ENCODE results near the gene FAM241B. TPM values are rescaled to one million over a fixed set of nuclear protein-coding genes. Genes with fewer than 3 reads are reported as not detected.

FAM241B gene
- total RNA-seq, 1 experiment from 2014 or later: 24.4 TPM

GRCh38 chr10:69644658-69645295 is 14.7 kb downstream of the FAM241B start:
- H3K27me3 Mint-ChIP-seq (ENCODE audit: low read depth): no peaks in the 10 kb centered on the region; the same call in 1 of the 2 replicates
- no peak overlapping the region for H3K27ac Mint-ChIP-seq
- no peak overlapping the region for H3K4me3 Mint-ChIP-seq
- H3K36me3 Mint-ChIP-seq: 0 out of 2 replicates have a peak, but pooled peaks cover 3% of the 10 kb centered on the region
- TF ChIP-seq, protein P1, sequence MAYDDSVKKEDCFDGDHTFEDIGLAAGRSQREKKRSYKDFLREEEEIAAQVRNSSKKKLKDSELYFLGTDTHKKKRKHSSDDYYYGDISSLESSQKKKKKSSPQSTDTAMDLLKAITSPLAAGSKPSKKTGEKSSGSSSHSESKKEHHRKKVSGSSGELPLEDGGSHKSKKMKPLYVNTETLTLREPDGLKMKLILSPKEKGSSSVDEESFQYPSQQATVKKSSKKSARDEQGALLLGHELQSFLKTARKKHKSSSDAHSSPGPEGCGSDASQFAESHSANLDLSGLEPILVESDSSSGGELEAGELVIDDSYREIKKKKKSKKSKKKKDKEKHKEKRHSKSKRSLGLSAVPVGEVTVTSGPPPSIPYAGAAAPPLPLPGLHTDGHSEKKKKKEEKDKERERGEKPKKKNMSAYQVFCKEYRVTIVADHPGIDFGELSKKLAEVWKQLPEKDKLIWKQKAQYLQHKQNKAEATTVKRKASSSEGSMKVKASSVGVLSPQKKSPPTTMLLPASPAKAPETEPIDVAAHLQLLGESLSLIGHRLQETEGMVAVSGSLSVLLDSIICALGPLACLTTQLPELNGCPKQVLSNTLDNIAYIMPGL (CRISPR knock-in tag; IDR thresholded peaks at IDR 0.05): 0 out of 2 replicates have a peak, but pooled peaks have one; percentile 6
- TF ChIP-seq CTCF (IDR thresholded peaks at IDR 0.05) (peak; percentile 72), EMX1 (CRISPR knock-in tag; IDR thresholded peaks at IDR 0.05) (no peak)
- CTCF ChIA-PET: interaction anchor here (0.6 to 17.6 kb wide), 41 partner anchors 9 to 320 kb away, joined by 3 to 511 read pairs (median 4); partner anchors contain the start of genes FAM241B and TSPAN15
- H3K9me3 Mint-ChIP-seq: 0 out of 2 replicates have a peak, but pooled peaks cover 3% of the 10 kb centered on the region
- ATAC-seq (peak; percentile 75), DNase-seq (ENCODE audit: low spot score) (peak; percentile 77)
- peaks cover 30% of the 10 kb centered on the region for H3K4me1 Mint-ChIP-seq
- POLR2A ChIA-PET: interaction anchor here (0.7 kb wide), 1 partner anchor 70 kb away, joined by 3 read pairs; no protein-coding TSS in a partner anchor

DNA sequence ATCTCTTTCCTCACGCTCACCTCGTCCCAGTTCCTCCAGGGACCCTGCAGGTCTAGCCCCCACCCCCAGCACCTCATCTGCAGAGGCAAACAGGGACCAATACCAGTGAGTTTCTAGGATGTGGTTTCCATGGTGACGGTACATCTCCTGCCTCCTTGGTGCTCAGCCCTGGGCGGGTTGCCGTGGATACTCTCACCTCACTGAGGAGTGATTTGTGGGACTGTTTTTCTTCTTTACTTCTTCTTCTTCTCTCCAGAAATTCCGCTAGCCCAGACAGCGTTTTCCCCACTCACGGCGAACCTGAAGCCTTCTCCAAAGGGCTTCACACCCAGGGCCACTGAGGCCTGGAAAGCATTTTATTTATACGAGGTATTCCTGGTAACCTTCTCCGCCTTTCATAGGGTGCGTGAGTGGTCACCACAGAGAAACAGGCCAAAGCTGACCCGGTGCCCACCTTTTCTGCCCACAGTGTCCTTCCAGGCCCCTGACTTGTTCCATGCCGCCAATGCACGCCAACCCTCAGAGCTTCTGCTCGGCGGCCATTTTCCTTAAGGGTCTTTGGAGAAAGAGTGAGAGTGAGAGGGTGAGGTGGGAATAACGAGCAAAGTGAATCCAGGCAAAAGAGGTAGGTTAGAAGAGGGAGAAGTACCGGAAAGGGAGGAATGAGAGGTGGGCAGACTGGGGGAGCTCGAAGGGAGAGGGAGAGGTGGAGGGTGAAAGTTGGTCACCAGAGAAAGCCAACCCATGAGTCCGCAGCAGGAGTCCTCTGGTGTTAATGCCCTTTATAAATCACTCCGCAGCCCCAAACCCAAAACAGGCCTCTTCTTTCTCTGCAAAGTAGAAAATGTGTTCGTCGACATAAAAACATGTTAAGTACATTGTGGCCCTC is 15.5 kb downstream of the FAM241B start:
- Mint-ChIP-seq H3K36me3 (0 out of 2 replicates have a peak, but pooled peaks cover 3% of the 10 kb centered on the region), H3K9me3 (0 out of 2 replicates have a peak, but pooled peaks cover 3% of the 10 kb centered on the region), H3K27ac (no peak overlapping the region), H3K4me1 (peaks cover 37% of the 10 kb centered on the region), H3K4me3 (no peak overlapping the region), H3K27me3 (ENCODE audit: low read depth) (no peaks in the 10 kb centered on the region; the same call in 1 of the 2 replicates)
- POLR2A ChIA-PET: interaction anchor here (0.7 kb wide), 1 partner anchor 69 kb away, joined by 3 read pairs; no protein-coding TSS in a partner anchor
- ATAC-seq (no peak), DNase-seq (ENCODE audit: low spot score) (no peak)
- CTCF ChIA-PET: interaction anchor here (0.6 to 17.6 kb wide), 43 partner anchors 10 to 313 kb away, joined by 3 to 511 read pairs (median 4); partner anchors contain the start of genes FAM241B and TSPAN15
- no peak for TF ChIP-seq USF2 (CRISPR knock-in tag; IDR thresholded peaks at IDR 0.05)
- TF ChIP-seq MAX (CRISPR knock-in tag; IDR thresholded peaks at IDR 0.05): no peak
- TF ChIP-seq, protein P2, sequence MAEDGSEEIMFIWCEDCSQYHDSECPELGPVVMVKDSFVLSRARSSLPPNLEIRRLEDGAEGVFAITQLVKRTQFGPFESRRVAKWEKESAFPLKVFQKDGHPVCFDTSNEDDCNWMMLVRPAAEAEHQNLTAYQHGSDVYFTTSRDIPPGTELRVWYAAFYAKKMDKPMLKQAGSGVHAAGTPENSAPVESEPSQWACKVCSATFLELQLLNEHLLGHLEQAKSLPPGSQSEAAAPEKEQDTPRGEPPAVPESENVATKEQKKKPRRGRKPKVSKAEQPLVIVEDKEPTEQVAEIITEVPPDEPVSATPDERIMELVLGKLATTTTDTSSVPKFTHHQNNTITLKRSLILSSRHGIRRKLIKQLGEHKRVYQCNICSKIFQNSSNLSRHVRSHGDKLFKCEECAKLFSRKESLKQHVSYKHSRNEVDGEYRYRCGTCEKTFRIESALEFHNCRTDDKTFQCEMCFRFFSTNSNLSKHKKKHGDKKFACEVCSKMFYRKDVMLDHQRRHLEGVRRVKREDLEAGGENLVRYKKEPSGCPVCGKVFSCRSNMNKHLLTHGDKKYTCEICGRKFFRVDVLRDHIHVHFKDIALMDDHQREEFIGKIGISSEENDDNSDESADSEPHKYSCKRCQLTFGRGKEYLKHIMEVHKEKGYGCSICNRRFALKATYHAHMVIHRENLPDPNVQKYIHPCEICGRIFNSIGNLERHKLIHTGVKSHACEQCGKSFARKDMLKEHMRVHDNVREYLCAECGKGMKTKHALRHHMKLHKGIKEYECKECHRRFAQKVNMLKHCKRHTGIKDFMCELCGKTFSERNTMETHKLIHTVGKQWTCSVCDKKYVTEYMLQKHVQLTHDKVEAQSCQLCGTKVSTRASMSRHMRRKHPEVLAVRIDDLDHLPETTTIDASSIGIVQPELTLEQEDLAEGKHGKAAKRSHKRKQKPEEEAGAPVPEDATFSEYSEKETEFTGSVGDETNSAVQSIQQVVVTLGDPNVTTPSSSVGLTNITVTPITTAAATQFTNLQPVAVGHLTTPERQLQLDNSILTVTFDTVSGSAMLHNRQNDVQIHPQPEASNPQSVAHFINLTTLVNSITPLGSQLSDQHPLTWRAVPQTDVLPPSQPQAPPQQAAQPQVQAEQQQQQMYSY (CRISPR knock-in tag; IDR thresholded peaks at IDR 0.05): no peak
- TF ChIP-seq, protein P1 (CRISPR knock-in tag; IDR thresholded peaks at IDR 0.05): no peak
- no peak for TF ChIP-seq ZNF423 (CRISPR knock-in tag; IDR thresholded peaks at IDR 0.05)
- no peak for TF ChIP-seq JAZF1 (CRISPR knock-in tag; IDR thresholded peaks at IDR 0.05)
- TF ChIP-seq CREB1 (CRISPR knock-in tag; IDR thresholded peaks at IDR 0.05): no peak
- TF ChIP-seq, protein P3, sequence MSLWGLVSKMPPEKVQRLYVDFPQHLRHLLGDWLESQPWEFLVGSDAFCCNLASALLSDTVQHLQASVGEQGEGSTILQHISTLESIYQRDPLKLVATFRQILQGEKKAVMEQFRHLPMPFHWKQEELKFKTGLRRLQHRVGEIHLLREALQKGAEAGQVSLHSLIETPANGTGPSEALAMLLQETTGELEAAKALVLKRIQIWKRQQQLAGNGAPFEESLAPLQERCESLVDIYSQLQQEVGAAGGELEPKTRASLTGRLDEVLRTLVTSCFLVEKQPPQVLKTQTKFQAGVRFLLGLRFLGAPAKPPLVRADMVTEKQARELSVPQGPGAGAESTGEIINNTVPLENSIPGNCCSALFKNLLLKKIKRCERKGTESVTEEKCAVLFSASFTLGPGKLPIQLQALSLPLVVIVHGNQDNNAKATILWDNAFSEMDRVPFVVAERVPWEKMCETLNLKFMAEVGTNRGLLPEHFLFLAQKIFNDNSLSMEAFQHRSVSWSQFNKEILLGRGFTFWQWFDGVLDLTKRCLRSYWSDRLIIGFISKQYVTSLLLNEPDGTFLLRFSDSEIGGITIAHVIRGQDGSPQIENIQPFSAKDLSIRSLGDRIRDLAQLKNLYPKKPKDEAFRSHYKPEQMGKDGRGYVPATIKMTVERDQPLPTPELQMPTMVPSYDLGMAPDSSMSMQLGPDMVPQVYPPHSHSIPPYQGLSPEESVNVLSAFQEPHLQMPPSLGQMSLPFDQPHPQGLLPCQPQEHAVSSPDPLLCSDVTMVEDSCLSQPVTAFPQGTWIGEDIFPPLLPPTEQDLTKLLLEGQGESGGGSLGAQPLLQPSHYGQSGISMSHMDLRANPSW (CRISPR knock-in tag; conservative IDR thresholded peaks at IDR 0.05; ENCODE audit: low read depth): no peak
- TF ChIP-seq, protein P4, sequence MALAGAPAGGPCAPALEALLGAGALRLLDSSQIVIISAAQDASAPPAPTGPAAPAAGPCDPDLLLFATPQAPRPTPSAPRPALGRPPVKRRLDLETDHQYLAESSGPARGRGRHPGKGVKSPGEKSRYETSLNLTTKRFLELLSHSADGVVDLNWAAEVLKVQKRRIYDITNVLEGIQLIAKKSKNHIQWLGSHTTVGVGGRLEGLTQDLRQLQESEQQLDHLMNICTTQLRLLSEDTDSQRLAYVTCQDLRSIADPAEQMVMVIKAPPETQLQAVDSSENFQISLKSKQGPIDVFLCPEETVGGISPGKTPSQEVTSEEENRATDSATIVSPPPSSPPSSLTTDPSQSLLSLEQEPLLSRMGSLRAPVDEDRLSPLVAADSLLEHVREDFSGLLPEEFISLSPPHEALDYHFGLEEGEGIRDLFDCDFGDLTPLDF (CRISPR knock-in tag; IDR thresholded peaks at IDR 0.05): no peak
- TF ChIP-seq MXD4 (CRISPR knock-in tag; IDR thresholded peaks at IDR 0.05; ENCODE audit: borderline replicate concordance): no peak
- TF ChIP-seq, protein P5, sequence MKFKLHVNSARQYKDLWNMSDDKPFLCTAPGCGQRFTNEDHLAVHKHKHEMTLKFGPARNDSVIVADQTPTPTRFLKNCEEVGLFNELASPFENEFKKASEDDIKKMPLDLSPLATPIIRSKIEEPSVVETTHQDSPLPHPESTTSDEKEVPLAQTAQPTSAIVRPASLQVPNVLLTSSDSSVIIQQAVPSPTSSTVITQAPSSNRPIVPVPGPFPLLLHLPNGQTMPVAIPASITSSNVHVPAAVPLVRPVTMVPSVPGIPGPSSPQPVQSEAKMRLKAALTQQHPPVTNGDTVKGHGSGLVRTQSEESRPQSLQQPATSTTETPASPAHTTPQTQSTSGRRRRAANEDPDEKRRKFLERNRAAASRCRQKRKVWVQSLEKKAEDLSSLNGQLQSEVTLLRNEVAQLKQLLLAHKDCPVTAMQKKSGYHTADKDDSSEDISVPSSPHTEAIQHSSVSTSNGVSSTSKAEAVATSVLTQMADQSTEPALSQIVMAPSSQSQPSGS (CRISPR knock-in tag; IDR thresholded peaks at IDR 0.05; ENCODE audit: borderline replicate concordance, low read depth): no peak

Measured in WTC11 (cell line).